GM19455 (cell line): Measurements from ENCODE around the gene APCS.

Experiments
- ATAC-seq: cut with Tn5 transposase; IDR thresholded peaks from one replicate; pipeline ENCODE4 v1.9.1; 2021; ENCODE audit not compliant: unreplicated experiment

APCS gene, protein sequence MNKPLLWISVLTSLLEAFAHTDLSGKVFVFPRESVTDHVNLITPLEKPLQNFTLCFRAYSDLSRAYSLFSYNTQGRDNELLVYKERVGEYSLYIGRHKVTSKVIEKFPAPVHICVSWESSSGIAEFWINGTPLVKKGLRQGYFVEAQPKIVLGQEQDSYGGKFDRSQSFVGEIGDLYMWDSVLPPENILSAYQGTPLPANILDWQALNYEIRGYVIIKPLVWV

DNA sequence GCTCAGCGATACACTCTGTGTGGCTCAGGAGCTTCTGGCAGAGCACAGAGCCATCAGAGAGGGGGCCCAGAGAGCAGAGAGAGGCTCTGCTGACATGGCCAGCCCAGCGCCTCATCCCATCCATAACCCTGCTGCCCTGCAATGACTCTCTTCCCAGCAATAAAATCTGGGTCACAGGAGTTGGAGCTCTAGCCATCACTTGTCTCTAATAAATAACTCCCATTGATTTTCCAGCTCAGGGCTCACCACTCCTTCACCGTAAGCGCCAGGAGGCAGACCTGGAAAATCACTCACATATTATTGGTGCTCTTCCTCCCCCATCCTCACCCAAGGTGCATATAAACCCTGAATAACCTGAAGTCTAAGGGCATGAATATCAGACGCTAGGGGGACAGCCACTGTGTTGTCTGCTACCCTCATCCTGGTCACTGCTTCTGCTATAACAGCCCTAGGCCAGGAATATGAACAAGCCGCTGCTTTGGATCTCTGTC lies at the start of gene APCS:
Gene APCS, plus strand, starts transcription at position 366 of the 491 bp plus-strand sequence. Its CDS starts 96 bp downstream, at position 462.
- no peak for ATAC-seq

DNA sequence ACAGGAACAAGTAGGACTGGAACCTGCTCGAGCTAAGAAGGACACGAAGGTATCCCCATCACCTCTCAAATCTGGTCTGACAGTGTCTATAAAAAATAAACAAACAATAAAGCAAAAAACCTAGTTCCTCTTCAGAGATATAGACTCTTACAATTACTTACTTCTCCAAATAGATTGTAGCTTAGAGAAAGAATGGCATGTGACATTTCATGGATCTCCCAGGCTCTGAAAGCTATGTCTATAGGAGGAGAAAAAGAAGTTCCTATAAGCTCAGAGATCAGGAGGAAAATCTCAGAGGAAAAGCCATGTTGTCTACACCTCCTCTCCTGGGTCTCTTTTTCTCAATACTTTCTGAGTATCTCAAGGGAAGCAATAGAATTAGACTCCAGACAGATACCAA lies 39.5 kb upstream of the APCS start:
- no peak for ATAC-seq

DNA sequence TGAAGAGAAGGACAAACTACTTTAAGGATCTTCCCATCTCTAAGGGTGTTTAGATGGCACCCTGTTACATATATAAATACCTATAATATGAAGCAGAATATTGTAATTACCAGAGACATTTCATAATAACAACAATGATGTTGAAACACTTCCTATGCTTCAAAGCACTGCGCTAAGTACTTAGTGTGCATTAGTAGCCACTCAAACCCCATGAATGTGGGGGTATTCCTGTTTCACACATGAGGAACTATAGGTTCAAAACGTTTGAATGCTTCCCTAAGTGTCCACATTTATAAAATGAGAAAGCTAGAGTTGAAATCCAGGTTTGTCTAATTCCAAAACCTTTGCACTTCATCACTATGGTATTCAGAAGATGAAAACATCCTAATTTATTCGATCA lies 33.4 kb upstream of the APCS start:
- ATAC-seq: no peak

DNA sequence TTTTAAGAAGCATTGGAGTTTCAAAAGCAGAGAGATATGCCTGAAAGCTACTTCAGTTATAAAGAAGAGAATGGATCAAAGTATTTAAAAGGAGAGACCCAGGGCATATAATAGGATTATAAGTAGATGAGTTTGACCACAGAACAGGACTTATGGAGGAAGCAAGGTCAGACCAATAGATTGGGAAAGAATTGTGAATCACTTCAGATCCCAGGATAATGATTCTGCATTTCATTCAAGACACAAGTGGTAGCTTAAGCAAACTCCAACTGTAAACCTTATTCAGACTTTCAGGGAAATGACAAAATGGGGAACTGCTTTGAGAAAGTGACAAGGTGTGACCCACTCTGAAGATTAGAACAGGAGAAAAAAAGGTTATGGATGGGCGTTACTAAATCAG lies 32.9 kb upstream of the APCS start:
- no peak for ATAC-seq

DNA sequence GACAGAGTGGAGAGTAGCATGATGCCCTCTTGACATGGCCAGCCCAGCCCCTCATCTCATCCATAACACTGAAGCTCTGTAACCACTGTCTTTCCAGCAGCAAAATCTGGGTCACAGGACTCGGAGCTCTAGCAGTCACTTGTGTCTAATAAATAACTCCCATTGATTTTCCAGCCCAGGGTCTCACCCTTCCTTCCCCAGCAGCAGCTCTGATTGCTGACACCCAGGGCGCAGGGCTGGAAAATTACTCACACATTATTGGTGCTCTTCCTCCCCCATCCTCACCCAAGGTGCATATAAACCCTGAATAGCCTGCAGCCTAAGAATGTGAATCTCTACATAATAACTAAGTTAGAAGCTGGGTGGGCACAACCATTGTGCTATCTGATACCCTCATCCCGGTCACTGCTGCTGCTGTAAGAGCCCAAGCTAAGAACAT lies 30.7 kb upstream of the APCS start:
- no peak for ATAC-seq

DNA sequence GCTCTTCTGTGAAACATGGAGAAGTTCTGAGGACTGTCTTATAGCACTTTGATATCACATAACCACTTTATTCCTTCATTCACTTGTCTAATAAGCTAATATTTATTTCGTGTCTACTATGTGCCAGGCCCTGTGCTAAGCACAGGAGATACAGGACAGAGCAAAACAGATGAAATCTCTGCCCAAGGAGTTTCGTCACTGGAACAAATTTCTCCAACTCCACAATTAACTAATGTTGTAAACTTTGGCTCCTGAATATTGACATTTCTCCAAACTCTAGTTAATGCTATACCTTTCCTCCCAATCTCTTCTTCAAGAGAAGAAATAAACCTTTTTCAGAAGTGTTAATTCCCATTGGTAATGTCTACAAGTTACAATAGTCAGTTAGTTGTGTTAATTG lies 27.0 kb upstream of the APCS start:
- no peak for ATAC-seq

DNA sequence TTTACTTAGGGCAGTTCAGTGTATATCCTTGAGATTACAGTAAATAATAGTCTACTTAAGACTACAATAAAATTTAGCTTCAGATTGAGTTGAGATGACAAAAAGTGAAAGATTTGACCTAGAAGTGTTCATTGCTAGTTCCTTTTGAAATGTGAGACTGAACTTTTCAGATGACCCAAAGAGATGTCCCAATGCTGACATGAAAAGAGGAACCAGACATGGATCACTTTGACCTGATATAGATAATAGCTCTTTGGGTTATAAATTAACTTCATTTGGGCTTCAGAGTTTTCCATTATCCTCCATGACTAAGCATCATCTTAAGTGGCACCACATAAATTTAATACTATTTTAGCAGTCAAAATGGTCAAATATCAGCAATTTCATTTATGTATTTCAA lies 26.1 kb upstream of the APCS start:
- ATAC-seq: no peak

DNA sequence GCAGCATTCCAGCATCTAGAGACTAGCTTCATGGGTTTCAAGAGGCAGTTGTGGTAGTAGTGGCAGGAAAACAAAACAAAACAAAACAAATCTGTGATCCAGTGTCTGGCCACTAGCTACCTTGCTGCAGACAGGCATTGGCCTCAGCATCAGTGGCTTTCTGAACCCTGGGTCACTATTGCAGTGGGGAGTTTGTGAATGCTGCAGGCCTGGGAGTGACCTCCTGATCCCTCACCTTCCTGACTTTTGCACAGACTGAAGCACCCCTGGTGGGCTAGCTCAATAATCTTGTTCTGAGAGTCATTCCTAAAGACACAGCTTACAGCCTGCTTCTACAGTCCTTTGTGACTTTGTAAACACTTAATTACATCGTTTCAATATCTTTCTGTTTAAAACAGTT lies 24.9 kb upstream of the APCS start:
- no peak for ATAC-seq

DNA sequence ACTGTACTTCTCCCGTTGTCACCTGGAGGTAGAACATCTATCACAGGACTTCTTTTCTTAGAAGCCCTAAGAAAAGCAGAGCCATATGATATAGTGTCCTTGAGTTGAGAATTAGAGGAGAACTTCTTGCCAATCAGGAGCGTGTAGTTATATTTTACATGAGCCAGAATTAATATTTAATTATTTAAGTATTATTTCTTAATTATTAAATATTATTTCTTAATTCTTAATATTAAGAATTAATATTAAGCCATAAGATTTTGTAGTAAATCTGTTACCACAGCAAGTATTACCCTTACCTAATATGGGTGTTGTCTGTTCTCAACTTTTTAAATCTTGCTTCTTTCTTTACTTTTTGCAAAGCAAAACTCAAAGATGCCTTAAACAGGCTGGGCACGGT lies 10.2 kb upstream of the APCS start:
- no peak for ATAC-seq

DNA sequence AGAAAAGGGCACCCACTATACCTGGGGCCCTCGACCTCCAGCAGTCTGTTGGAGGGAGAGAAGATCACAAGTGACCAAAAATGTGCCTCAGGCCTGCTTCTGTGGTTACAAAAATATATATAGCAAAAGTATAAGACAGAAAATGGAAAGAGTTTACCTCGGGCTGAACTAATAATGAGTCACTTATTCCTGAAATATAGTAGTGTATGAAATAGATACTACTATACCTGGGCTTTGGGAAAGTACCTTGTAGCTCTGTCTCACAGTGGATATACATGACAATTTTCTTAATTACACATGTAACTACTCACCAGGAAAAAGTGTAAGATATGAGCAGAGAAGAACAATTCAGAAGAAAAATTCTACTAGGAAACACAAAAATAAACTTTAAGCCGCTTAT lies 7.3 kb upstream of the APCS start:
- no peak for ATAC-seq

DNA sequence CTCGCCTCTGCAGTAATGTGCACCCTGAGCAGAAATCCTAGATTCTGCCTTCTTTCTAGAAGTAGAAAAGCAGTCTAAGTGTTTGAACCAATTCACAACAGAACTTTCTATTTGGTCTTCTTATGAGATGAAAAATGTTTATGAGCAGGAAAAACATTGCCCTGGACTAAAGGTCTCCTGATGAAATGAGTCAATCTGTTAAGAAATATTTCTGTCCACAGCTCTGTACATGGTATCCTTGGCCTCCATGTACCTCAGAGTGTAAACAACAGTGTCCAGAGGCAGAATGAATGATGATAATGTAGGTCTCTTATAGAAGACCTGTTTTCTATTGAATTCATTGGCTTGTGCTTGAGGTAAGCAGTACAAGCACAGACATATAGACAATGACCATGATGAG lies 6.2 kb upstream of the APCS start:
- ATAC-seq: no peak

DNA sequence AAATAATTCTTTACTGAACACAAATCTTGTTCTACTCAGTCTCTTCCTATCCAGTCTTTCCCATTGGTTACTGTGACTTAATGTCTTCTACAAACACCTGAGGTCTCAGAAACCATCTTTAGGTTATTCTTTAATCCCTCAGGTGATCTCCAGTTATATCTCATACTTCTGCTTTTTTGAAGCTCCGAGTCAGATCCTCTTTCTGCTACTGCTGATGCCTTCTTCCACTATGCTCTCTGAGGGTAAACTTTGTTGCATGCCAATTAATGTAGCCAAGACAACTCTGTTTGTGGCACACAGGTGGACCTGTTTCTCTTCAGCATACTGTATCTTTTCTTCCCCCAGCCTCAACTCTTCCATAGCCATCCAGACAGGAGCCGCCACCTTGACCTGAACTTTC lies 3.1 kb upstream of the APCS start:
- ATAC-seq: no peak

DNA sequence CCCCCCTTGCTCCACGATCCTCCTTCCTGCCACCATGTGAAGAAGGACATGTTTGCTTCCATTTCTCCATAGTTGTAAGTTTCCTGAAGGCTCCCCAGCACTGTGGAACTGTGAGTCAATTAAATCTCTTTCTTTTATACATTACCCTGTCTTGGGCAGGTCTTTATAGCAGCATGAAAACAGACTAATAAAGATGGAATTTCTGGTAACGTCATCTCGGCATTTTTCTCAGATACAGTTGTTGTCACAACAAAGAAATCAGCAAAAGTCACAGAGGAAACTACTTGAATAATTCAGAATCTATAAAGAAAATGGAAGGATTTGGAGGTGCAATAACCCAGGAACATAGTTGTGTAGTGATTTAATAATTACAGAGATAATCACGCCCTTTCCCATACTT lies 4.4 kb downstream of the APCS start:
- no peak for ATAC-seq

DNA sequence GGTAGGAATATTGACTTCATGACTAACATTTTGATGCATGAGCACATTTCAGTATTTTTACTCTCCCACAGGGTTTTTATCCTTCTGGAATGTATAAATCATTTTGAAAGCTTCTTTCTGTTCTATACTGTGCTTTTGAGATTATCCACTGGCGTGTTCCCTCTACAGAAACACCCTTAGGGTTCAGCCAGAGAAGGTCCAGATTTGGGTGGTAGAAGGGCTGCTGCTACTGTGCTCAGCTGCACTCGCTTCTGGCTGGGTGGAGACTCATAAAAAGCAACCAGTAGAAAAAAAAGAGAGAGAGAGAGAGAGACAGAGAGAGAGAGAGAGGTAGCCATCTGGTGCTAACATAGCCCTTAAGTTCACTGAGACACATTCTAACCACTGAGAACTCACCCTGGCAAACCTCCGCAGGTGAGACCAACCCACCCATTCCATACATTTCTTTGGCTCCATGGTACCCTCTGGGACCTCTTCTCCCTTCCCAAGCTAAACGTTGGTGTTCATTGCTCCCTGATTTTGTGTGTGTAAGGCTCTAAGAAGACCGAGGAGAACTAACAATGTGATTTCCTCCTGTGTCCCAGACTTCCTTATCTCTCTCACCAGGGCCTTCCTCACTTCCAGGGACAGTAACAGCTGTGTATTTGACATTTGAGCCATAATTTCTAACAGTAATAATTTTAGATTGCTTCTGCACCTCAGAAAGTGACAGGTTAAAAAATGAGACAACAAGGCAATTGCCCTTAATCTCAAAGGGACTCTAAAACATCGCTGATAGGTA lies 7.2 kb downstream of the APCS start:
- ATAC-seq: no peak

DNA sequence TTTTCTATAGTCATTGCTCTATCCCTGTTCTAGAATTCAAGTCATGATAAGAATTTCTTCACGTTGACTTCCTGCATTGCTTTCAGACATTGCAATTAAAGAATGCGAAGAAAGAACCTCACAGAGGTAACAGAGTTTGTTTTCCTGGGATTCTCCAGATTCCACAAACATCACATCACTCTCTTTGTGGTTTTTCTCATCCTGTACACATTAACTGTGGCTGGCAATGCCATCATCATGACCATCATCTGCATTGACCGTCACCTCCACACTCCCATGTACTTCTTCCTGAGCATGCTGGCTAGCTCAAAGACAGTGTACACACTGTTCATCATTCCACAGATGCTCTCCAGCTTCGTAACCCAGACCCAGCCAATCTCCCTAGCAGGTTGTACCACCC lies 10.6 kb downstream of the APCS start:
- ATAC-seq: no peak

DNA sequence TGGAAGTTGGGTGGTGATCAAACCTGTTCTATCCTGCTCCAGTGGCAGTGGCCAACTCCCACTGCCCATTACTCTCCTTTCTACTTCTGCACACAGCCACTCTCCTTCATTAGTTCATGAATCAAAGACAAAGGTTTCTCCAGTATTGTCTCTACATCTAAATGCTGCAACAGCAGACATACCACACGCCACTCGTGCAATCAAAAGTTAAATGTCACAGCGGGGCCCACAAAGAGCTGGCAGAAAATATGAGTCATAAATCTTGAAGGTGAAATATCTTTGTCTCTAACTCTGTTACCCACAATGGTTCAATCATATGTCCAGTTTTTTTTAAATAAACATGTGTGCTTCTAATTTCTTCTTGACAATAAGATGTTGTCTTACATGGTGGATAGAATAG lies 13.3 kb downstream of the APCS start:
- ATAC-seq: no peak

DNA sequence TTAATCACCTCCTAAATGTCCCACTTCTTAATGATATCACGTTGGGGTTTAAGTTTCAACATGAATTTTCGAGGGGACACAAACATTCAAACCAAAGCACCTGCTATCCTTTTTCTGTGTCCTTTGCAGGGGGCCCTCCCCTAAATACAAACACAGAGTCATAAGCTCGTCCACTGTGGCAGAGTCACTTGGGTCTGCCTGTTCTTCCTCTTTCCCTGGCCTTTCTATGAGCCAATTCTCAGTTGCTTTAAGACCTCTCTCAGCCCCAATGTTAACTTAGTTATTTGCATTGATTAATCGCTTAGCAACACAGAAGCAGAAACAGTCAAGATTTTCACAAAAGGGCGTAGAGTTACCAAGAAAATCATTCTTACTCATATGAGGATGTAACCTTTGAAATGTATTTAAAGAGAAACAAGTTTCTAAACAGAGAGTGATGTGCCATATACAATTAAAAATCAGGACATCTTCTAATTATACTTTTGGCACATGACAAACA lies 14.9 kb downstream of the APCS start:
- ATAC-seq: no peak

DNA sequence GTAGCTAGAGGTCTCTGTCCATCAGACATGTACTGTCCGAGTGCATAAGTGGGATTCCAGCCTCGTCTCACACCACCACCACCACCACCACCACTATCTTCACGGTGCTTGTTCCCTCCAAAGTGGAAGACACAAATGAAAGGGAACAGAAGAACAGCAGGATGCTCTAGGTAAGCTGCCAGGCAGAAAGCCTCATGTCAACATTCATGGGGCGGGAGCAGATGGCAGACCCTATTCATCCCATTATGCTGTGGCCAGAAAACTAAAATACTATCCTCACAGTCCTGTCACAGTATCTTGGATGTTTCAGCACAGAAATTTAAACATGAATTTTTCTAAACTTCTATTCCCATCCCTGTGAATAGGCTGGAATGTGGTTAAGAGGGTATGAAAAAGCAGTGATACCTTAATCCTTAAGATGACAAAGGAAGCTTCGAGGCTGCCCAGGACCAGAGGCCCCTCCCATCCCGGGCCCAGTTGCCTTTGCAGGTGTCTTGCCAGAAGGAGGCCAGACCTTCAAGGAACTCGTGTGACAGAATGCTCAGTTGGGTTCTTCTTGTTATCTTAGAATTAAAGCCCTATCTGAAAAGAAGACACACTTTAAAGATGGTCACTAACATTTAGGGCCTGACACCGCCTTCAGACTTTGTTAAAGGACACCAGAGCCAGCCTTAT lies 24.7 kb downstream of the APCS start:
- no peak for ATAC-seq

DNA sequence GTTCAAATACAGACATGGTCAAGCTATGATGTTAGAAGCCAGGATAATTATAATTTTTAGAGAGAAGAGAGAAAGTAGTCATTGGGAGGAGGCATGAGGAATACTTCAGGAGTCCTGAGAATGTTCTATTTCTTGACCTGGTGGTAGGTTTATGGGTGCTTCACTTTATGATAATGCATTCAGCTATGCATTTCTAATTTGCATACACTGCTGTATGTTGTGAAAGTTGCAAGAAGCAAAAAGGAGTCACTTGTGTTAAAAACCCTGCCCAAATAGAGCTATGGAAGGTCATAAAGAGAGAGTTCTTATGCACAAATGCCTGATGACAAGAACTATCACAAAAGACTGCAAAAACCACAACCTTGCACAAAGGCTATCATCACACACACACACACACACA lies 45.3 kb downstream of the APCS start:
- ATAC-seq: no peak
